ENCODE data around the gene ONECUT3.

DNA sequence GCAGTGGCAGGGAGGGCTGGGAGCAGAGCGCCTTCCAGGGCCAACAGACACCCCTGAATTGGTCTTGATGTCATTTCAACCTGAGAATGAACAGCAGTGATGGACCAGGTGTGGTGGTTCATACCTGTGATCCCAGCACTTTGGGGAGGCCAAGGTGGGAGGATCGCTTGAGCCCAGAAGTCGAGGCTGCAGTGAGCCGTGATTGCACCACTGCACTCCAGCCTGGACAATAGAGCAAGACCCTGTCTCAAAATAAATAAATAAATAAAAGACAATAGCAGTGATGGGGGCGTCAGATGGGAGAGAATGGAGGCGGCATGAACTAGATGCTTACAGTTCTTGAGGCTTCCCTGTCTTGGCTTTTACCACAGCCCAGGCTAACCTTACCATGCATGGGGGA, 46.1 kb upstream of the ONECUT3 start:
- TF ChIP-seq POLR2A (IDR thresholded peaks at IDR 0.05; ENCODE audit: low read depth, low read length) (no peak), POLR2AphosphoS5 (IDR thresholded peaks at IDR 0.05; ENCODE audit: low read depth, low read length) (no peak), TAF1 (IDR thresholded peaks at IDR 0.05; ENCODE audit: borderline replicate concordance, low read depth, low read length) (no peak)

Data from GM12892 (cell line).